Ramos (cell line): Measurements from ENCODE around the gene BRD3.

ENCODE experiments used
- in situ Hi-C: fragments of 300-500 bp; cut with MboI; formaldehyde crosslinking; loops from one replicate; pipeline ENCODE4 v1.14.3; 2022; ENCODE audit warnings: low sequenced_read_pairs; ENCODE audit not compliant: unreplicated experiment

The BRD3 gene

DNA sequence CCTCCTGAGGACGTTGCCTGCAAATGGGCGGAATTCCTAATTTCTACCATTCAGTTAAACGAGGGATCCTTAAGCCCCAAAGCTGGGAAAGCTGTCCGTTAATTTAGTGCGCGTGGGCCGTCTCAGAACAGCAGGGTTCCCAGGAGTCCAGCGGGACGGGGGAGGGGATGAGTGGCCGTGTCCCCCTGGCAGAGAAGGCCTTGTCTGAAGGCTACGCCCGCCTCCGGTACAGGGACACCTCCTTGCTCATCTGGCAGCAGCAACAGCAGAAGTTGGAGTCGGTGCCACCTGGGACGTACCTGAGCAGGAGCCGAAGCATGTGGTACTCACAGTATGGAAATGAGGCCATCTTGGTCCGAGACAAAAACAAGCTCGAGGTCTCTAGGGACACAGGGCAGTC, 41.2 kb downstream of the BRD3 start:
- in situ Hi-C loops = no loop called here

- in situ Hi-C loops = no loop called here
Measured at GRCh38 chr9:134025606-134026541, 42.0 kb downstream of the BRD3 start.

DNA sequence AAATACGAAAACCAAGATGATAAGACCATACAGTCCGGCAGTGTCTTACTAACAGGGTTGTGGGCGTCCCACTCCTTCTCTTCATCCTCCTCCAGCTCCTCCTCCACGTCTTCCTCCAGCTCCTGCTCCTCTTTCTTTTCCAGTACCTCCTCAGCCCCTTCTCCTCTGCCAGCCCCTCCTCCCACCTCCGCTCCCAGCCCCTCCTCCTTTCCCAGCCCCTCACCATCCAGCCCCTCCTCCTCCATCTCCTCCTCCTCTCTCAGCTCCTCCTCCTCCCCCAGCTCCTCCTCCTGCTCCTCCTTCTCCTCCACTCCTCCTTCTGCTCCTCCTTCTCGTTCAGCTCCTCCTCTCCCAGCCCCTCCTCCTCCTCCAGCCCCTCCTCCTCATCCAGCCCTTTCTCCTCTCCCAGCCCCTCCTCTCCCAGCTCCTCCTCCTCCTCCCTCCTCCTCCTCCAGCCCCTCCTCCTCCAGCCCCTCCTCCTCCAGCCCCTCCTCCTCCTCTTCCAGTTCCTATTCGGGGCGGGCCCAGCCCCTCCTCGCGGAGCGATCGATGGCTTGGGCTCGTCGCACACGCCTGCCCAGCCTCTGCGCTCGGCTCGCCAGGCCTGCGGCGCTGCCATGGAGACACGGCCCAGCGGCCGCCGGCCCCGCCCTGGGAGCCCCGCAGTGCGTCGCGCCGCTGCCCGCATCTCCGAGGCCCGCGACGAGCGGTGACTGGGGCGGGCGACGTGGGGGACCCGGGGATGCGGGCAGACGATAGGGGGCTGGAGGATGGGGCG, 42.8 kb downstream of the BRD3 start, which contains the start of gene BRD3OS:
BRD3OS (plus strand) TSS at position 654 of the 778 bp plus-strand sequence. CDS start 1,267 bp downstream, outside the sequence.
- in situ Hi-C loops = no loop called here

- in situ Hi-C loops = no loop called here
Measured at GRCh38 chr9:134024214-134024792, 43.5 kb downstream of the BRD3 start.

DNA sequence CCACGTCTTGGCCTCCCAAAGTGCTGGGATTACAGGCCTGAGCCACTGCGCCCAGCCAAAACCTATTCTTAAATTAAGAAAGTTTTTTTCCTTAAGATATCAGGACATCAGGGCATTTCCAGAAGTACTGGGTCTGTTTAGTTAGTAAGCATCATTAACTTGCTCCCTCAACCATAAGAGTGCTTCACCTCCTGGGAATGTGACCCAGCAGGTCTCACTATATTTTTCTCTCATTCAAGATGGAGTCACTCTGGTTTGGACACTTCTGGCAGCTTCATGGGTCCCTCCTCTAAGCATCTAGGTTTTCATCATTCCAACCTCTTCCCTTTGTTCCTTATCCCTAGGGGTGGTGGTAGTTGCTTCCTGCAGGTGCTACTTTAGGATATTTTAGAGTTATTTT, 52.9 kb downstream of the BRD3 start:
- in situ Hi-C loops = no loop called here

- in situ Hi-C loops = no loop called here
Measured at GRCh38 chr9:134011401-134011800, 56.4 kb downstream of the BRD3 start.

DNA sequence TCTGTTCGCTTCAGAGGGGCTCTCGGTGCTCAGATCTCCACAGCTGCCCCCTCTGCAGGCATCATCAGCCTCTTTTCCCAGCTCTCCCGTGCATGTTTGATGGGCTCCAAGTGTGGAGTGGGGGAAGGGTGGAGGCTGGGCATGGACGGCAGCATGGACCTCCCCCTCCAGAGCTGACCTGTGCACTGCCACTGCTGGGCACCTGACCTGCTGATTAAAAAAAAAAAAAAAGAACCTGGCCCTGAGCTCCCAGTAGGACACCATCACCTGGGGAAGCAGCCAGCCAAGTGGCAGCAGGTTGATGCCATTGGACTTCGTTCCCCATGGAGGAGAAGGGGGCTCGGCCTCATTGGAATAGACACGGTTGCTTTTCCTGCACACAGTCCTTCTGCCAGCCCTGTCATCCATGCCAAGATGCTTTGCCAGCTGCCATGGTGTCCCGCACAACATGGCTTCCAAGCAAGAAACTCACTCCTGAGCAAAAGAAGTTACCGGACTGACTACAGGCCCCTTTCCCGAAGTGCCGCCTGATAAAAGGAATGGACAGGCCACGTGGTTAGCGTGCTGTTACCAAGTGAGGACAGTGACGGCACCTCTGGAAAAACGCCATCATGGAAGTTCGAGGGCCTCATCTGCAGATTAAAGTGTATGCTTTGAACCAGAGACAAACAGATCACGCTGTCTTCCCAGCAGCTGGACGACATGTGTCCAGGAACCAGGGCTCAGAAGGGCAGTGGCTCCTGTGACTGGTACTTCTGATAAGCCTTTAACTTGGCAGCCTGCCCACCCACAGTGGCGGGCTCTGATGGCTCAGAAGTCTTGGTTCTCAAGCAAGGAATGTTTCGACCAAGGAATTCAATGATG, 57.3 kb downstream of the BRD3 start:
- in situ Hi-C loops = no loop called here

- in situ Hi-C loops = loop anchor here (10.0 kb wide), 1 partner anchor 473 kb away; the partner anchor contains the start of gene ADAMTSL2
Measured at GRCh38 chr9:134007571-134007970, 60.3 kb downstream of the BRD3 start.

GRCh38 chr9:134007150-134007549, 60.7 kb downstream of the BRD3 start:
- in situ Hi-C loops = loop anchor here (10.0 kb wide), 1 partner anchor 472 kb away; the partner anchor contains the start of gene ADAMTSL2

DNA sequence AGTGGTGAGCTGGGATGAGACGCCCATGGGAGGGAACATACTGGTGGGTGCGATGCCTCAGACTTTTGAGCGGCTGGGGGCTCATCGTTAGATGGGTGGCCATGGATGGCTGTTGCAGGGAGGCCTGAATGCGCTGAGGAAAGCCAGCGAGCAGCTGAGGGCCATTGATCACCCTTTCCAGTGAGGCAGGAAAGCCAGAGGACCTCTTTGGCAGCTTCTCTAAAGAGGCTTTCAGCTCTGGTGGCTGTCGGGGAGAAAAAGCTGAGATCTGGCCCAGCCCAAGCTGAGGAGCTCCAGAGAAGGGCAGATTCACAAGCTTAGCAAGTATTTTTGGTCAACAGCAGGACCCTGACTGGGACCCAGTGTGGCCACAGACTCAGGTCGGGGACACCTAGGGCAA, 62.4 kb downstream of the BRD3 start:
- in situ Hi-C loops = loop anchor here (10.0 kb wide), 1 partner anchor 471 kb away; the partner anchor contains the start of gene ADAMTSL2

GRCh38 chr9:134004881-134005280, 62.9 kb downstream of the BRD3 start:
- in situ Hi-C loops = loop anchor here (10.0 kb wide), 1 partner anchor 470 kb away; the partner anchor contains the start of gene ADAMTSL2

DNA sequence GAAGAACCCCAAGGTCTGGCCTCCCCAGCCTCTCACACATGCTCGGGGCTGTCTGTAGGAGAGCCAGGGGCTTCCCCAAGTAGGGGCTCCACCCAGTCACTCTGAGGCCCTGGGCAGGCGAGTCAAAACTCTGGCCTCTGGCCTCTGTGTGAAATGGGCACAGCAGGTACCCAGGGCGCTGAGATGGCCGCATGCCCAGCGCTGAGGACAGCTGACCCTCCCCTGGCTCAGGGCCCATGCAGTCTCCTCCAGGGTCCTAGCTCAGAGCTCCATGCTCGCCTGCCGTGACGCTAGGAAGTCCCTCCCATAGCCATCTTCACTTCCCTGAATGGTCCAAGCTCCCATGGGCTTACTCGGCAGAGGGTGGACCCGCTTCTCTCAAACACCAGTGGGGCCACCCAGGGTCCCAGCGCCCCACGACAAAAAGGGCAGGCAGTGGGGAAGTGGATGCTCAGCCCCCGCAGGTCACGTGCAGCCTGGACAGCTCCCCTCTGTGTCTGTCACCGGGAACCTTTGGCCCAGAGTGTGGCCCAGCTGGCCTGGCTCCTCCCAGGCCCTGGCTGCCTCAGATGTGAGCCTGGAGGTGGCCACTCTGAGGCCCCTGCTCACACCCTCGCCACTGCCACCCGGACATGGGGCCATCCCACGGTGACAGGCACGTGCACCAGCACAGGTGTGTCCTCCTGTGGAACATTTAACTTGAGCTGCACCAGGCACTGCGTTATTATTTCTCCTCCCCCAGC, 63.5 kb downstream of the BRD3 start:
- in situ Hi-C loops = loop anchor here (10.0 kb wide), 1 partner anchor 470 kb away; the partner anchor contains the start of gene ADAMTSL2

DNA sequence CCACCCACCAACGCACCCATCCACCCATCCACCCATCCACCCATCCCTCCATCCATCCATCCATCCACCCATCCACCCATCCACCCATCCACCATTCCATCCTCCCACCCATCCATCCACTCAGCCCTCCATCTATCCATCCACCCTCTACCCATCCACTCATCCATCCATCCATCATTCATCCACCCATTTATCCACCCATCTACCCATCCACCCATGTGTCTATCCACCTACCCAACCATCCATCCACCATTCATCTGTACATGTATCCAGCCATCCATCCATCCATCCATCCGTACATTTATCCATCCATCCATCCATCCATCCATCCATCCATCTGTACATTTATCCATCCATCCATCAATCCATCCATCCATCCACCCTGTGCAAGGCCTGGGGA, 64.6 kb downstream of the BRD3 start:
- in situ Hi-C loops = loop anchor here (10.0 kb wide), 1 partner anchor 468 kb away; the partner anchor contains the start of gene ADAMTSL2

DNA sequence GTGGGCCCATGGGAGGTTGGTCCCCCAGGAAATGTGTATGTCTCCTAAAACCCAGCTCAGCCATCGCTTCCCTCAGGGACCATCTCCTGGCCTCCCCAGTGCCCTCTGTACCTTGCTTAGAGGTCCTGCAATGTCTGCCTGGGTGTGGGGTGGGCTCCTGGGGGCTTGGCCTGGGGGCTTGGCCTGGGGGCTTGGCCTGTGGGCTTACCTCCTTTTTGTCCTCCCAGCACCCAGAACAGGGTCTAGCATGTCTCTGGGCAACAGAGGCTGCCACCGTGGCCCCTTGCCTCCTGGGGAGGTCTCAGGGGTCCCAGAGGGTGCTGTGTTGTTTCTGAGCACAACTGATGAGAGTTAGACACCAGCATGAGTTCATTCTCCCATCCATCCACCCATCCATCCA, 65.0 kb downstream of the BRD3 start:
- in situ Hi-C loops = loop anchor here (10.0 kb wide), 1 partner anchor 468 kb away; the partner anchor contains the start of gene ADAMTSL2

- in situ Hi-C loops = loop anchor here (10.0 kb wide), 1 partner anchor 465 kb away; the partner anchor contains the start of gene ADAMTSL2
Measured at GRCh38 chr9:133999851-134000265, 68.0 kb downstream of the BRD3 start.

DNA sequence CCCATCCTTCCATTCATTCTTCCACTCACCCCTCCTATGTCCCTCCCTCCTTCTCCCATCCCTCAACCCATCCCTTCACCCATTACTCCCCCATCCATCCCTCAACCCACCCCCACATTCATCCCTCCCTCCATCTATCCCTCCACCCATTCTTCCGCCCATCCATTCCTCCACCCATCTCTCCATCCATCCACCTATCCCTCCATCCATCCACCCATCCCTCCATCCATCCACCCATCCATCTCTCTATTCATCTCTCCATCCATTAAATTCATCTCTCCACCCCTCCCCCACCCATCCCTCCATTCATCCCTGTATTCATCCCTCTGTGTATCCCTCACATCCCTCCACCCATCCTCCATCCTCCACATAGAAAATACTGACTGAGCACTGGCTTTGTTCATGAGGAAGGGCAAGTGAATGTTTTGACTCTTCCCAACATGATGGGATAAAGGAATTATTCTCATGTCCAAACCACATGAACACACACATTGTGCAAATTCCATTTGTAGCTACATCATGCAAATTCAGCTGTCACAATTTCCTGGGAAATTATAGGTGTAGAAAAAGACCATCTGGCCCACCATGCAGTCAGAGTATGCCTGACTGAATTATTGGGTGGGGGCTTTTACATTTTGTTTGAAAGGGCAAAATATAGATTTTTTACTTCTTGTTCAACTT, 68.8 kb downstream of the BRD3 start:
- in situ Hi-C loops = no loop called here

GRCh38 chr9:133997584-133997983, 70.2 kb downstream of the BRD3 start:
- in situ Hi-C loops = no loop called here
